GM23338 (cell line): ENCODE data around the gene PIP4K2B.

Experiments
- CREB1 ChIP-seq: fragments of 250-450 bp; sonication (Bioruptor Pico); IDR thresholded peaks from 2 replicates; pipeline ENCODE4 v1.5.0; 2020; ENCODE audit warnings: low read depth, mild to moderate bottlenecking, moderate library complexity
- ETS1 ChIP-seq: IDR thresholded peaks from 2 replicates; pipeline ENCODE4 v1.6.1; 2016; ENCODE audit warnings: antibody characterized with exemption
- EZH2 ChIP-seq: fragments of 200-600 bp; sonication (generic); IDR thresholded peaks from one replicate; pipeline ENCODE4 v1.8.0; 2017; ENCODE audit warnings: antibody characterized with exemption, mild to moderate bottlenecking, low read depth; ENCODE audit not compliant: unreplicated experiment
- EZH2phosphoT487 ChIP-seq: fragments of 200-600 bp; sonication (generic); IDR thresholded peaks from one replicate; pipeline ENCODE4 v1.8.1; 2018; ENCODE audit warnings: antibody characterized with exemption; ENCODE audit not compliant: unreplicated experiment
- JUNB ChIP-seq: IDR thresholded peaks from one replicate; pipeline ENCODE4 v1.6.1; 2016; ENCODE audit warnings: antibody characterized with exemption; ENCODE audit not compliant: unreplicated experiment
- NANOG ChIP-seq: IDR thresholded peaks from 2 replicates; pipeline ENCODE4 v1.6.1; 2016; ENCODE audit warnings: antibody characterized with exemption, borderline replicate concordance
- POLR2AphosphoS5 ChIP-seq: IDR thresholded peaks from 2 replicates; pipeline ENCODE4 v1.6.1; 2016; ENCODE audit warnings: antibody characterized with exemption, low read depth
- STAT1 ChIP-seq: IDR thresholded peaks from one replicate; pipeline ENCODE4 v1.6.1; 2016; ENCODE audit warnings: antibody characterized with exemption; ENCODE audit not compliant: unreplicated experiment
- ZNF331 ChIP-seq: fragments of 250-450 bp; sonication (Bioruptor Pico); IDR thresholded peaks from 2 replicates; pipeline ENCODE4 v1.5.0; 2020; ENCODE audit warnings: low read depth, mild to moderate bottlenecking, moderate library complexity
- TF ChIP-seq, protein P1 (sequence below), 2 experiments: fragments of 200-600 bp in 1 of 2; sonication (generic) in 1 of 2; conservative IDR thresholded peaks; 2 replicates each; pipeline versions ENCODE4 v1.5.1 to v1.6.1; 2016 to 2017; ENCODE audit warnings: antibody characterized with exemption in 2 of 2, low read depth in 2 of 2, mild to moderate bottlenecking in 2 of 2, moderate library complexity in 1 of 2
- TF ChIP-seq, protein P2 (sequence below): IDR thresholded peaks from one replicate; pipeline ENCODE4 v1.6.1; 2018; ENCODE audit warnings: antibody characterized with exemption; ENCODE audit not compliant: unreplicated experiment

- TF ChIP-seq, protein P1, sequence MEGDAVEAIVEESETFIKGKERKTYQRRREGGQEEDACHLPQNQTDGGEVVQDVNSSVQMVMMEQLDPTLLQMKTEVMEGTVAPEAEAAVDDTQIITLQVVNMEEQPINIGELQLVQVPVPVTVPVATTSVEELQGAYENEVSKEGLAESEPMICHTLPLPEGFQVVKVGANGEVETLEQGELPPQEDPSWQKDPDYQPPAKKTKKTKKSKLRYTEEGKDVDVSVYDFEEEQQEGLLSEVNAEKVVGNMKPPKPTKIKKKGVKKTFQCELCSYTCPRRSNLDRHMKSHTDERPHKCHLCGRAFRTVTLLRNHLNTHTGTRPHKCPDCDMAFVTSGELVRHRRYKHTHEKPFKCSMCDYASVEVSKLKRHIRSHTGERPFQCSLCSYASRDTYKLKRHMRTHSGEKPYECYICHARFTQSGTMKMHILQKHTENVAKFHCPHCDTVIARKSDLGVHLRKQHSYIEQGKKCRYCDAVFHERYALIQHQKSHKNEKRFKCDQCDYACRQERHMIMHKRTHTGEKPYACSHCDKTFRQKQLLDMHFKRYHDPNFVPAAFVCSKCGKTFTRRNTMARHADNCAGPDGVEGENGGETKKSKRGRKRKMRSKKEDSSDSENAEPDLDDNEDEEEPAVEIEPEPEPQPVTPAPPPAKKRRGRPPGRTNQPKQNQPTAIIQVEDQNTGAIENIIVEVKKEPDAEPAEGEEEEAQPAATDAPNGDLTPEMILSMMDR (conservative IDR thresholded peaks at IDR 0.05; ENCODE audit: low read depth in 2 of 2): no peak
- TF ChIP-seq EZH2phosphoT487 (no peak), EZH2 (no peak), POLR2AphosphoS5 (no peak), ZNF331 (CRISPR knock-in tag) (no peak), CREB1 (no peak), ETS1 (no peak), JUNB (no peak), STAT1 (no peak), NANOG (no peak)
- TF ChIP-seq, protein P2, sequence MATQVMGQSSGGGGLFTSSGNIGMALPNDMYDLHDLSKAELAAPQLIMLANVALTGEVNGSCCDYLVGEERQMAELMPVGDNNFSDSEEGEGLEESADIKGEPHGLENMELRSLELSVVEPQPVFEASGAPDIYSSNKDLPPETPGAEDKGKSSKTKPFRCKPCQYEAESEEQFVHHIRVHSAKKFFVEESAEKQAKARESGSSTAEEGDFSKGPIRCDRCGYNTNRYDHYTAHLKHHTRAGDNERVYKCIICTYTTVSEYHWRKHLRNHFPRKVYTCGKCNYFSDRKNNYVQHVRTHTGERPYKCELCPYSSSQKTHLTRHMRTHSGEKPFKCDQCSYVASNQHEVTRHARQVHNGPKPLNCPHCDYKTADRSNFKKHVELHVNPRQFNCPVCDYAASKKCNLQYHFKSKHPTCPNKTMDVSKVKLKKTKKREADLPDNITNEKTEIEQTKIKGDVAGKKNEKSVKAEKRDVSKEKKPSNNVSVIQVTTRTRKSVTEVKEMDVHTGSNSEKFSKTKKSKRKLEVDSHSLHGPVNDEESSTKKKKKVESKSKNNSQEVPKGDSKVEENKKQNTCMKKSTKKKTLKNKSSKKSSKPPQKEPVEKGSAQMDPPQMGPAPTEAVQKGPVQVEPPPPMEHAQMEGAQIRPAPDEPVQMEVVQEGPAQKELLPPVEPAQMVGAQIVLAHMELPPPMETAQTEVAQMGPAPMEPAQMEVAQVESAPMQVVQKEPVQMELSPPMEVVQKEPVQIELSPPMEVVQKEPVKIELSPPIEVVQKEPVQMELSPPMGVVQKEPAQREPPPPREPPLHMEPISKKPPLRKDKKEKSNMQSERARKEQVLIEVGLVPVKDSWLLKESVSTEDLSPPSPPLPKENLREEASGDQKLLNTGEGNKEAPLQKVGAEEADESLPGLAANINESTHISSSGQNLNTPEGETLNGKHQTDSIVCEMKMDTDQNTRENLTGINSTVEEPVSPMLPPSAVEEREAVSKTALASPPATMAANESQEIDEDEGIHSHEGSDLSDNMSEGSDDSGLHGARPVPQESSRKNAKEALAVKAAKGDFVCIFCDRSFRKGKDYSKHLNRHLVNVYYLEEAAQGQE: no peak
Measured at GRCh38 chr17:38720941-38721340, 78.4 kb downstream of the PIP4K2B start.
